ENCODE results near the gene BCAR1.

GRCh38 chr16:75264999-75265910 is 13.8 kb upstream of the BCAR1 start:
- TF ChIP-seq, protein P1, sequence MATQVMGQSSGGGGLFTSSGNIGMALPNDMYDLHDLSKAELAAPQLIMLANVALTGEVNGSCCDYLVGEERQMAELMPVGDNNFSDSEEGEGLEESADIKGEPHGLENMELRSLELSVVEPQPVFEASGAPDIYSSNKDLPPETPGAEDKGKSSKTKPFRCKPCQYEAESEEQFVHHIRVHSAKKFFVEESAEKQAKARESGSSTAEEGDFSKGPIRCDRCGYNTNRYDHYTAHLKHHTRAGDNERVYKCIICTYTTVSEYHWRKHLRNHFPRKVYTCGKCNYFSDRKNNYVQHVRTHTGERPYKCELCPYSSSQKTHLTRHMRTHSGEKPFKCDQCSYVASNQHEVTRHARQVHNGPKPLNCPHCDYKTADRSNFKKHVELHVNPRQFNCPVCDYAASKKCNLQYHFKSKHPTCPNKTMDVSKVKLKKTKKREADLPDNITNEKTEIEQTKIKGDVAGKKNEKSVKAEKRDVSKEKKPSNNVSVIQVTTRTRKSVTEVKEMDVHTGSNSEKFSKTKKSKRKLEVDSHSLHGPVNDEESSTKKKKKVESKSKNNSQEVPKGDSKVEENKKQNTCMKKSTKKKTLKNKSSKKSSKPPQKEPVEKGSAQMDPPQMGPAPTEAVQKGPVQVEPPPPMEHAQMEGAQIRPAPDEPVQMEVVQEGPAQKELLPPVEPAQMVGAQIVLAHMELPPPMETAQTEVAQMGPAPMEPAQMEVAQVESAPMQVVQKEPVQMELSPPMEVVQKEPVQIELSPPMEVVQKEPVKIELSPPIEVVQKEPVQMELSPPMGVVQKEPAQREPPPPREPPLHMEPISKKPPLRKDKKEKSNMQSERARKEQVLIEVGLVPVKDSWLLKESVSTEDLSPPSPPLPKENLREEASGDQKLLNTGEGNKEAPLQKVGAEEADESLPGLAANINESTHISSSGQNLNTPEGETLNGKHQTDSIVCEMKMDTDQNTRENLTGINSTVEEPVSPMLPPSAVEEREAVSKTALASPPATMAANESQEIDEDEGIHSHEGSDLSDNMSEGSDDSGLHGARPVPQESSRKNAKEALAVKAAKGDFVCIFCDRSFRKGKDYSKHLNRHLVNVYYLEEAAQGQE (IDR thresholded peaks at IDR 0.05; ENCODE audit: insufficient read depth in 1 of 2, low read depth in 2 of 2, low read length in 1 of 2), result no peak
- TF ChIP-seq, protein P2, sequence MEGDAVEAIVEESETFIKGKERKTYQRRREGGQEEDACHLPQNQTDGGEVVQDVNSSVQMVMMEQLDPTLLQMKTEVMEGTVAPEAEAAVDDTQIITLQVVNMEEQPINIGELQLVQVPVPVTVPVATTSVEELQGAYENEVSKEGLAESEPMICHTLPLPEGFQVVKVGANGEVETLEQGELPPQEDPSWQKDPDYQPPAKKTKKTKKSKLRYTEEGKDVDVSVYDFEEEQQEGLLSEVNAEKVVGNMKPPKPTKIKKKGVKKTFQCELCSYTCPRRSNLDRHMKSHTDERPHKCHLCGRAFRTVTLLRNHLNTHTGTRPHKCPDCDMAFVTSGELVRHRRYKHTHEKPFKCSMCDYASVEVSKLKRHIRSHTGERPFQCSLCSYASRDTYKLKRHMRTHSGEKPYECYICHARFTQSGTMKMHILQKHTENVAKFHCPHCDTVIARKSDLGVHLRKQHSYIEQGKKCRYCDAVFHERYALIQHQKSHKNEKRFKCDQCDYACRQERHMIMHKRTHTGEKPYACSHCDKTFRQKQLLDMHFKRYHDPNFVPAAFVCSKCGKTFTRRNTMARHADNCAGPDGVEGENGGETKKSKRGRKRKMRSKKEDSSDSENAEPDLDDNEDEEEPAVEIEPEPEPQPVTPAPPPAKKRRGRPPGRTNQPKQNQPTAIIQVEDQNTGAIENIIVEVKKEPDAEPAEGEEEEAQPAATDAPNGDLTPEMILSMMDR (IDR thresholded peaks at IDR 0.05), result no peak
- TF ChIP-seq TCF7L2 (IDR thresholded peaks at IDR 0.05; ENCODE audit: low read depth, low read length), result no peak
- TF ChIP-seq POLR2AphosphoS5 (IDR thresholded peaks at IDR 0.05; ENCODE audit: low read depth, low read length), result no peak

Data from Panc1 (cell line).